BE2C (cell line): ENCODE data around the gene PRAMEF5.
"Not testable (repeated sequence)": the region's sequence is repeated elsewhere in the genome, so short reads cannot be mapped to it uniquely, and the experiment has no call there.

Experiments
- DNase-seq: peaks from one replicate; pipeline ENCODE4 v3.0.0-alpha.2; 2020
- H3K27me3 ChIP-seq: fragments of 250-450 bp; sonication (Bioruptor Pico); 2 replicates; pipeline ENCODE4 v1.5.1; 2020; ENCODE audit warnings: mild to moderate bottlenecking
- H3K36me3 ChIP-seq: fragments of 250-450 bp; sonication (Bioruptor Pico); 2 replicates; pipeline ENCODE4 v1.5.1; 2020; ENCODE audit warnings: mild to moderate bottlenecking
- H3K4me1 ChIP-seq: fragments of 250-450 bp; sonication (Bioruptor Pico); 2 replicates; pipeline ENCODE4 v1.5.1; 2020
- H3K4me3 ChIP-seq: 2 replicates; pipeline ENCODE4 v1.5.1; 2011; ENCODE audit warnings: low read depth, low read length
- H3K9me3 ChIP-seq: fragments of 250-450 bp; sonication (Bioruptor Pico); 2 replicates; pipeline ENCODE4 v1.5.1; 2020

The PRAMEF5 gene

GRCh38 chr1:13234057-13234456 lies 19.9 kb upstream of the PRAMEF5 start:
- not testable (repeated sequence) for H3K4me3 ChIP-seq, H3K36me3 ChIP-seq, H3K4me1 ChIP-seq, H3K9me3 ChIP-seq, H3K27me3 ChIP-seq, DNase-seq

- H3K4me3 ChIP-seq, H3K9me3 ChIP-seq, H3K27me3 ChIP-seq, H3K4me1 ChIP-seq, DNase-seq, H3K36me3 ChIP-seq: not testable (repeated sequence)
Measured at GRCh38 chr1:13237572-13237971, 16.4 kb upstream of the PRAMEF5 start.

GRCh38 chr1:13239633-13240032 lies 14.4 kb upstream of the PRAMEF5 start:
- not testable (repeated sequence) for DNase-seq, H3K4me3 ChIP-seq, H3K4me1 ChIP-seq, H3K9me3 ChIP-seq, H3K36me3 ChIP-seq, H3K27me3 ChIP-seq

- H3K4me1 ChIP-seq, H3K4me3 ChIP-seq, H3K36me3 ChIP-seq, H3K27me3 ChIP-seq, DNase-seq, H3K9me3 ChIP-seq: not testable (repeated sequence)
Measured at GRCh38 chr1:13243536-13244263, 10.3 kb upstream of the PRAMEF5 start.

GRCh38 chr1:13245841-13246553 lies 8.0 kb upstream of the PRAMEF5 start:
- not testable (repeated sequence) for H3K4me1 ChIP-seq, H3K27me3 ChIP-seq, DNase-seq, H3K36me3 ChIP-seq, H3K9me3 ChIP-seq, H3K4me3 ChIP-seq

- H3K4me3 ChIP-seq, H3K36me3 ChIP-seq, H3K9me3 ChIP-seq, H3K4me1 ChIP-seq, DNase-seq, H3K27me3 ChIP-seq: not testable (repeated sequence)
Measured at GRCh38 chr1:13246554-13246871, 7.5 kb upstream of the PRAMEF5 start.

- H3K4me1 ChIP-seq, H3K9me3 ChIP-seq, DNase-seq, H3K27me3 ChIP-seq, H3K36me3 ChIP-seq, H3K4me3 ChIP-seq: not testable (repeated sequence)
Measured at GRCh38 chr1:13247122-13247521, 6.9 kb upstream of the PRAMEF5 start.

GRCh38 chr1:13265124-13265523 lies 11.1 kb downstream of the PRAMEF5 start:
- not testable (repeated sequence) for H3K27me3 ChIP-seq, DNase-seq, H3K4me3 ChIP-seq, H3K4me1 ChIP-seq, H3K36me3 ChIP-seq, H3K9me3 ChIP-seq

- not testable (repeated sequence) for DNase-seq, H3K4me3 ChIP-seq, H3K27me3 ChIP-seq, H3K9me3 ChIP-seq, H3K4me1 ChIP-seq, H3K36me3 ChIP-seq
Measured at GRCh38 chr1:13277016-13277415, 23.0 kb downstream of the PRAMEF5 start.

GRCh38 chr1:13279617-13280016 lies 25.6 kb downstream of the PRAMEF5 start:
- H3K27me3 ChIP-seq, H3K36me3 ChIP-seq: not testable (repeated sequence)

GRCh38 chr1:13285037-13285436 lies 31.0 kb downstream of the PRAMEF5 start, which contains the start of gene PRAMEF8:
Gene PRAMEF8, minus strand, starts transcription at chr1:13285137. Its CDS starts 1,046 bp downstream, at chr1:13284091.
- not testable (repeated sequence) for H3K36me3 ChIP-seq, DNase-seq, H3K4me3 ChIP-seq, H3K4me1 ChIP-seq, H3K9me3 ChIP-seq, H3K27me3 ChIP-seq

More at GRCh38 chr1:13279617-13280016, 25.6 kb downstream of the PRAMEF5 start:
- not testable (repeated sequence) for H3K4me3 ChIP-seq, H3K9me3 ChIP-seq, H3K4me1 ChIP-seq, DNase-seq

GRCh38 chr1:13289030-13289429 lies 35.0 kb downstream of the PRAMEF5 start:
- H3K9me3 ChIP-seq, H3K4me1 ChIP-seq, H3K36me3 ChIP-seq, DNase-seq, H3K27me3 ChIP-seq, H3K4me3 ChIP-seq: not testable (repeated sequence)

- H3K36me3 ChIP-seq, H3K9me3 ChIP-seq, H3K4me3 ChIP-seq, H3K4me1 ChIP-seq, H3K27me3 ChIP-seq, DNase-seq: not testable (repeated sequence)
Measured at GRCh38 chr1:13297216-13297931, 43.4 kb downstream of the PRAMEF5 start.

GRCh38 chr1:13298699-13299098 lies 44.7 kb downstream of the PRAMEF5 start:
- H3K4me3 ChIP-seq, H3K9me3 ChIP-seq, H3K4me1 ChIP-seq, H3K27me3 ChIP-seq, H3K36me3 ChIP-seq, DNase-seq: not testable (repeated sequence)

GRCh38 chr1:13302197-13302596 lies 48.2 kb downstream of the PRAMEF5 start:
- DNase-seq, H3K36me3 ChIP-seq, H3K4me1 ChIP-seq, H3K9me3 ChIP-seq, H3K27me3 ChIP-seq, H3K4me3 ChIP-seq: not testable (repeated sequence)

GRCh38 chr1:13303239-13303638 lies 49.2 kb downstream of the PRAMEF5 start, which contains the start of gene PRAMEF33:
Gene PRAMEF33, plus strand, starts transcription at chr1:13303539. Its CDS starts 2,416 bp downstream, at chr1:13305955.
- H3K27me3 ChIP-seq, H3K4me1 ChIP-seq, H3K4me3 ChIP-seq, H3K36me3 ChIP-seq, H3K9me3 ChIP-seq, DNase-seq: not testable (repeated sequence)
